Endodermal cell (in vitro differentiated cells): ENCODE measurements around the gene PRDM2. TPM values are rescaled to one million over a fixed set of nuclear protein-coding genes. Genes with fewer than 3 reads are reported as not detected.

Experiments
- DNase-seq: peaks from one replicate; pipeline ENCODE4 v3.0.0-alpha.2; 2017
- H3K27ac ChIP-seq: 2 replicates; pipeline ENCODE4 v1.5.1; 2013; ENCODE audit warnings: mild to moderate bottlenecking, low read depth, low read length, moderate library complexity
- H3K27me3 ChIP-seq: 2 replicates; pipeline ENCODE4 v1.6.1; 2013; ENCODE audit warnings: mild to moderate bottlenecking, low read length, moderate library complexity; ENCODE audit not compliant: insufficient read depth, control insufficient read depth, poor library complexity, severe bottlenecking
- H3K36me3 ChIP-seq: 2 replicates; pipeline ENCODE4 v1.7.0; 2013; ENCODE audit warnings: mild to moderate bottlenecking, low read length, moderate library complexity; ENCODE audit not compliant: control insufficient read depth, insufficient read depth
- H3K4me1 ChIP-seq: one replicate; pipeline ENCODE4 v1.7.0; 2013; ENCODE audit warnings: low read length; ENCODE audit not compliant: control insufficient read depth, insufficient read depth
- H3K4me3 ChIP-seq: 2 replicates; pipeline ENCODE4 v1.5.1; 2013; ENCODE audit warnings: mild to moderate bottlenecking, low read length, moderate library complexity
- H3K9ac ChIP-seq: 2 replicates; pipeline ENCODE4 v1.6.1; 2013; ENCODE audit warnings: mild to moderate bottlenecking, low read length, moderate library complexity; ENCODE audit not compliant: poor library complexity, severe bottlenecking; ENCODE audit errors: extremely low read depth
- H3K9me3 ChIP-seq: 2 replicates; pipeline ENCODE4 v1.6.1; 2013; ENCODE audit warnings: mild to moderate bottlenecking, low read length, moderate library complexity; ENCODE audit not compliant: control insufficient read depth
- H3K27ac Mint-ChIP-seq: 2 replicates; pipeline ENCODE4 v1.8.0; 2020; ENCODE audit warnings: mixed read lengths
- H3K27me3 Mint-ChIP-seq: 2 replicates; pipeline ENCODE4 v1.8.0; 2021; ENCODE audit warnings: mild to moderate bottlenecking, mixed read lengths; ENCODE audit not compliant: insufficient read depth
- H3K36me3 Mint-ChIP-seq: 2 replicates; pipeline ENCODE4 v1.8.0; 2020; ENCODE audit warnings: low read depth, mixed read lengths
- H3K4me1 Mint-ChIP-seq: 2 replicates; pipeline ENCODE4 v1.8.0; 2020; ENCODE audit warnings: mixed read lengths
- H3K4me3 Mint-ChIP-seq: 2 replicates; pipeline ENCODE4 v1.8.0; 2020; ENCODE audit warnings: mild to moderate bottlenecking, moderate library complexity, mixed read lengths
- H3K9me3 Mint-ChIP-seq: 2 replicates; pipeline ENCODE4 v1.8.0; 2020; ENCODE audit warnings: mild to moderate bottlenecking, mixed read lengths
- WGBS, 2 experiments: methylation state at CpG; one replicate each; pipeline versions ENCODE4 v1.1.5 to v1.1.7; 2013; ENCODE audit warnings: missing lambda C conversion rate in 2 of 2, mixed read lengths in 1 of 2; ENCODE audit not compliant: insufficient coverage in 1 of 2, insufficient read length in 1 of 2; 5-methylcytosine and 5-hydroxymethylcytosine counted together
- total RNA-seq, 2 donors: library from RNA; stranded (reverse); fragmentation: NEBNext Ultra II Directional in 1 of 2; extraction: Animal tissue kit (Norgen Biotek cat#: 25700) in 1 of 2; gene quantifications; 2 replicates in 1 of 2; 3 replicates in 1 of 2; pipeline ENCODE4 v1.2.1, GENCODE V29; 2021
- TF ChIP-seq, protein P1 (sequence below): fragments of 200-600 bp; sonication (generic); conservative IDR thresholded peaks from 2 replicates; pipeline ENCODE4 v1.5.0; 2021; ENCODE audit warnings: antibody characterized with exemption, mild to moderate bottlenecking

The PRDM2 gene
- total RNA-seq, 2 donors from 2014 or later: 29.4 to 35.4 TPM

DNA sequence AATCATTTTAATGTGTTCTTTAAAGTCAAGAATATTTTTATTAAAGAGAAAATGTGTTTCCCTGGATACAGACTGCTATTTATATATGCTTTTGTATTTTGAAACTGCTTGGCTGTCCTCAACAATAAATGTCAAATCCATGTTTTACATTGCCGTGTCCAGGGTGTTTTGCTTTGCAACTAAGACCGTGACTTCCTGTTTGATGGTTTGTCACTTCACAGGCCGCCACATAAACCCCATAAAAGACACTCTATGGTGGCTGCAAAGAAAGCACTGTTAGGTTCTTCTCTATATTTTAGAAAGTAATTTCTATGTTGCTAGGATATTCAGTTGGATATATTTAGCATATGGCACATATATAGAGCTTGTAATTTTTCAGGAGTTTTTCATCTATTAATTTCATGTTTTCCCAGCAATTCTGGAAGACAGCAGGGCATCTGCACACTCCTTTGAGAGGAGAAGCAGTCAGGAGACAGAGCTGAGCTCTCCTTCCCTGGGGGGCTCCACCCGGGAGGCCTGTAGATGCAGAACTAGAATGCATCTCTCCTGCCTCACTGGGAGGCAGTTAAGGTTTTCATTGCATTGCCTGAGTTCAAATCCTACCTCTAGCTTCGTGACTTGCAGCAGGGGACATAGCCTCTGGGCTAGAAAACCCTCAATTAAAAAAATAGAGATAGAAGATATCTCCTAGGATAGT is 33.1 kb downstream of the PRDM2 start:
- no peak for DNase-seq
- Mint-ChIP-seq H3K9me3 (no peaks in the 10 kb centered on the region), H3K27me3 (peaks cover 41% of the 10 kb centered on the region), H3K27ac (no peak overlapping the region), H3K36me3 (peaks cover 9% of the 10 kb centered on the region), H3K4me3 (no peak overlapping the region), H3K4me1 (peaks cover 39% of the 10 kb centered on the region)
- peaks cover 5% of the 10 kb centered on the region for H3K4me1 ChIP-seq
- 89% methylated on average over 5 of the region's 5 CpGs; no CpG with 5 or more reads in 1 of the 2 experiments for WGBS, 2 experiments
- peak overlapping the region; percentile 13 for H3K27ac ChIP-seq
- no peaks in the 10 kb centered on the region for H3K9me3 ChIP-seq
- no peak overlapping the region for H3K4me3 ChIP-seq
- TF ChIP-seq, protein P1, sequence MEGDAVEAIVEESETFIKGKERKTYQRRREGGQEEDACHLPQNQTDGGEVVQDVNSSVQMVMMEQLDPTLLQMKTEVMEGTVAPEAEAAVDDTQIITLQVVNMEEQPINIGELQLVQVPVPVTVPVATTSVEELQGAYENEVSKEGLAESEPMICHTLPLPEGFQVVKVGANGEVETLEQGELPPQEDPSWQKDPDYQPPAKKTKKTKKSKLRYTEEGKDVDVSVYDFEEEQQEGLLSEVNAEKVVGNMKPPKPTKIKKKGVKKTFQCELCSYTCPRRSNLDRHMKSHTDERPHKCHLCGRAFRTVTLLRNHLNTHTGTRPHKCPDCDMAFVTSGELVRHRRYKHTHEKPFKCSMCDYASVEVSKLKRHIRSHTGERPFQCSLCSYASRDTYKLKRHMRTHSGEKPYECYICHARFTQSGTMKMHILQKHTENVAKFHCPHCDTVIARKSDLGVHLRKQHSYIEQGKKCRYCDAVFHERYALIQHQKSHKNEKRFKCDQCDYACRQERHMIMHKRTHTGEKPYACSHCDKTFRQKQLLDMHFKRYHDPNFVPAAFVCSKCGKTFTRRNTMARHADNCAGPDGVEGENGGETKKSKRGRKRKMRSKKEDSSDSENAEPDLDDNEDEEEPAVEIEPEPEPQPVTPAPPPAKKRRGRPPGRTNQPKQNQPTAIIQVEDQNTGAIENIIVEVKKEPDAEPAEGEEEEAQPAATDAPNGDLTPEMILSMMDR: no peak
- H3K27me3 ChIP-seq: peaks cover 83% of the 10 kb centered on the region
- no peaks in the 10 kb centered on the region for H3K36me3 ChIP-seq
- no peak overlapping the region for H3K9ac ChIP-seq

DNA sequence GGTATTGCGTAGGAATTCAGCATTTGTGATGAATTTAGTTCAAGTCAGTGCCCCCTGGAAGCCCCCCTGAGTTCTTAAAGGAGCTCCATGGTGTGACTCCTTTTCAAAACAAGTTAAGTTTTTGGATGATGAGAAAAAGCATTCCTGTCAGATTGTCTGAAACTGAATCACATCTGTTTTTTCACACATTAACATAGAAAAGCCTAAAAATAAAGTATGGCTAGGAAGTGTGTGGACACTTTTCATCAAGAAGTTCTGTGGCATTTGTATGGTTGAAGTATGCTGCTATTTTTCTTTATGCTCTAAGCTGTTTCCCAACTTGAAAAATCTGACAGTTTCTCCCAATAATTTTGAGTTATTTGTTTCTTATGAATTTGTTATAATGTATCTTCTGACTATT is 33.7 kb downstream of the PRDM2 start:
- TF ChIP-seq, protein P1: no peak
- H3K4me3 Mint-ChIP-seq: no peak overlapping the region
- peaks cover 33% of the 10 kb centered on the region for H3K4me1 Mint-ChIP-seq
- no peak for DNase-seq
- Histone ChIP-seq H3K9me3 (no peaks in the 10 kb centered on the region), H3K27me3 (peaks cover 89% of the 10 kb centered on the region), H3K9ac (no peak overlapping the region), H3K4me3 (no peak overlapping the region), H3K4me1 (peaks cover 3% of the 10 kb centered on the region), H3K36me3 (no peaks in the 10 kb centered on the region), H3K27ac (peak overlapping the region; percentile 8)
- peaks cover 40% of the 10 kb centered on the region for H3K27me3 Mint-ChIP-seq
- H3K9me3 Mint-ChIP-seq: no peaks in the 10 kb centered on the region
- H3K27ac Mint-ChIP-seq: no peak overlapping the region
- peaks cover 9% of the 10 kb centered on the region for H3K36me3 Mint-ChIP-seq
- 98% methylated on average over 1 of the region's 1 CpG; no CpG with 5 or more reads in 1 of the 2 experiments for WGBS, 2 experiments

DNA sequence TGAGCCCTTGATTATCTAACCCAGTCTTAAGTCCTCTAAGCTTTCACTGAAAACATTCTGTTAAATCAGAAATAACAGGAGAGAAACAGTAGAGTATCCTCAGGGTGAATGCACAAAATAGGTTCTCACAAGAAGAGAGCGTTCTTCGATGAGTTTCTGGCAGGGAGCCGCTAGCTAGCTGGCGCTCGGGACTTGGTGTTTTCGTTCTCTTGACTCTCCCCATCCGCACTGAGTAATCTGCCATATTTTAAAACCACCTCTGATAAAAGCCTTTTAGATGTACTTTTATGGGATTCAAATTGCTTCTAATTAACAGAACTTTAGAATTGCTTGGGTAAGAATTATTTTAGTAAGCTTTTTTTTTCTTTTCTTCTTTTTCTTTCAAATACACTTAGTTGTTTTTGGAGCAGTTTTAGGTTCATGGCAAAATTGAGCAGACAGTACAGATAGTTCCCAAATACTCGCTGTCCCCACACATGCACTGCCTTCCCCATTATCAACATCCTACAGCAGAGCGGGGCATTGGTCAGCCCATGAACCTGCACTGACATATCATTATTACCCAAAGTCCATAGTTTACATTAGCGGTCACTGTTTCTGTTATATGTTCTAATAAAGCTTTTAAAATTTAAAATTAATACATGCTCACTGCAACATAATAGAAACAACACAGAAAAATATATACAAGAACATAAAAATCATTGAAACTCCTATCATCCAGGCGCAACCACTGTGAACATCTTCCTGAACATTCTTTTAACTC is 35.4 kb downstream of the PRDM2 start:
- Histone ChIP-seq H3K4me3 (no peak overlapping the region), H3K27ac (no peak overlapping the region), H3K4me1 (no peaks in the 10 kb centered on the region), H3K9ac (no peak overlapping the region), H3K36me3 (no peaks in the 10 kb centered on the region), H3K27me3 (peaks cover 87% of the 10 kb centered on the region), H3K9me3 (no peaks in the 10 kb centered on the region)
- Mint-ChIP-seq H3K9me3 (no peaks in the 10 kb centered on the region), H3K27me3 (peaks cover 40% of the 10 kb centered on the region), H3K4me3 (no peak overlapping the region), H3K27ac (no peak overlapping the region), H3K36me3 (peaks cover 9% of the 10 kb centered on the region), H3K4me1 (peaks cover 18% of the 10 kb centered on the region)
- TF ChIP-seq, protein P1: no peak
- WGBS, 2 experiments: 91 to 95% methylated on average over 3 to 11 of the region's 11 CpGs
- DNase-seq: no peak
